BLaER1 (cell line): ENCODE measurements around the gene TNFRSF6B.
A peak's percentile ranks its signal among the peaks of the same experiment; 100 is the strongest.

Experiments
- H3K27ac ChIP-seq: shearing (Covaris generic); formaldehyde crosslinking; 2 replicates; pipeline ENCODE4 v1.8.1; 2022
- H3K27me3 ChIP-seq: shearing (Covaris generic); formaldehyde crosslinking; 2 replicates; pipeline ENCODE4 v1.8.1; 2022
- H3K36me3 ChIP-seq: shearing (Covaris generic); formaldehyde crosslinking; 2 replicates; pipeline ENCODE4 v1.8.1; 2022
- H3K4me1 ChIP-seq: shearing (Covaris generic); formaldehyde crosslinking; 2 replicates; pipeline ENCODE4 v1.8.1; 2022
- H3K4me2 ChIP-seq: shearing (Covaris generic); formaldehyde crosslinking; 2 replicates; pipeline ENCODE4 v1.8.1; 2022
- H3K4me3 ChIP-seq: shearing (Covaris generic); formaldehyde crosslinking; 2 replicates; pipeline ENCODE4 v1.8.1; 2022
- H3K9ac ChIP-seq: shearing (Covaris generic); formaldehyde crosslinking; 2 replicates; pipeline ENCODE4 v1.8.1; 2022
- H3K9me3 ChIP-seq: shearing (Covaris generic); formaldehyde crosslinking; 2 replicates; pipeline ENCODE4 v1.8.1; 2022
- H4K20me1 ChIP-seq: shearing (Covaris generic); formaldehyde crosslinking; 2 replicates; pipeline ENCODE4 v1.8.1; 2022
- Cebpa-rat ChIP-seq: shearing (Covaris generic); IDR thresholded peaks from 2 replicates; pipeline ENCODE4 v1.8.1; 2022

The TNFRSF6B gene

GRCh38 chr20:63672666-63673065 lies 23.8 kb upstream of the TNFRSF6B start:
- no peak overlapping the region for H3K4me3 ChIP-seq
- no peaks in the 10 kb centered on the region for H3K4me1 ChIP-seq
- no peak overlapping the region for H3K27ac ChIP-seq
- peaks cover 87% of the 10 kb centered on the region for H3K36me3 ChIP-seq
- no peak for TF ChIP-seq Cebpa-rat
- H4K20me1 ChIP-seq = no peaks in the 10 kb centered on the region
- no peaks in the 10 kb centered on the region for H3K27me3 ChIP-seq
- no peak overlapping the region for H3K9ac ChIP-seq
- no peak overlapping the region for H3K4me2 ChIP-seq
- no peaks in the 10 kb centered on the region for H3K9me3 ChIP-seq

GRCh38 chr20:63673951-63674350 lies 22.5 kb upstream of the TNFRSF6B start:
- TF ChIP-seq Cebpa-rat = no peak
- no peaks in the 10 kb centered on the region for H3K9me3 ChIP-seq
- H4K20me1 ChIP-seq = no peaks in the 10 kb centered on the region
- no peak overlapping the region for H3K27ac ChIP-seq
- no peaks in the 10 kb centered on the region for H3K4me1 ChIP-seq
- no peaks in the 10 kb centered on the region for H3K27me3 ChIP-seq
- H3K4me3 ChIP-seq = no peak overlapping the region
- H3K4me2 ChIP-seq = no peak overlapping the region
- H3K36me3 ChIP-seq = peaks cover 87% of the 10 kb centered on the region
- H3K9ac ChIP-seq = no peak overlapping the region

GRCh38 chr20:63675681-63676368 lies 20.6 kb upstream of the TNFRSF6B start:
- Histone ChIP-seq H3K27ac (no peak overlapping the region), H3K9ac (no peak overlapping the region), H3K4me3 (no peak overlapping the region), H3K4me2 (no peak overlapping the region), H3K9me3 (no peaks in the 10 kb centered on the region), H4K20me1 (no peaks in the 10 kb centered on the region; the same call in 1 of the 2 replicates), H3K4me1 (no peaks in the 10 kb centered on the region), H3K36me3 (peaks cover 97% of the 10 kb centered on the region), H3K27me3 (no peaks in the 10 kb centered on the region)
- TF ChIP-seq Cebpa-rat = no peak

- H3K4me3 ChIP-seq = no peak overlapping the region
- H3K27ac ChIP-seq = no peak overlapping the region
- no peaks in the 10 kb centered on the region for H3K4me1 ChIP-seq
- no peak overlapping the region for H3K9ac ChIP-seq
- no peaks in the 10 kb centered on the region for H3K9me3 ChIP-seq
- H4K20me1 ChIP-seq = no peaks in the 10 kb centered on the region; the same call in 1 of the 2 replicates
- no peaks in the 10 kb centered on the region for H3K27me3 ChIP-seq
- TF ChIP-seq Cebpa-rat = no peak
- H3K4me2 ChIP-seq = no peak overlapping the region
- H3K36me3 ChIP-seq = peaks cover 98% of the 10 kb centered on the region
Measured at GRCh38 chr20:63678071-63678470, 18.4 kb upstream of the TNFRSF6B start.

- H3K27ac ChIP-seq = no peak overlapping the region
- no peaks in the 10 kb centered on the region for H3K4me1 ChIP-seq
- H4K20me1 ChIP-seq = no peaks in the 10 kb centered on the region; the same call in 1 of the 2 replicates
- no peak overlapping the region for H3K4me3 ChIP-seq
- no peak overlapping the region for H3K4me2 ChIP-seq
- H3K36me3 ChIP-seq = peaks cover 96% of the 10 kb centered on the region
- no peak for TF ChIP-seq Cebpa-rat
- H3K9me3 ChIP-seq = no peaks in the 10 kb centered on the region
- no peak overlapping the region for H3K9ac ChIP-seq
- no peaks in the 10 kb centered on the region for H3K27me3 ChIP-seq
Measured at GRCh38 chr20:63678667-63679465, 17.6 kb upstream of the TNFRSF6B start.

- Histone ChIP-seq H3K9me3 (no peaks in the 10 kb centered on the region), H3K4me2 (no peak overlapping the region), H3K27ac (no peak overlapping the region), H3K4me3 (no peak overlapping the region), H4K20me1 (no peaks in the 10 kb centered on the region; the same call in 1 of the 2 replicates), H3K36me3 (peaks cover 86% of the 10 kb centered on the region), H3K4me1 (no peaks in the 10 kb centered on the region), H3K27me3 (no peaks in the 10 kb centered on the region), H3K9ac (no peak overlapping the region)
- TF ChIP-seq Cebpa-rat = no peak
Measured at GRCh38 chr20:63679799-63680305, 16.6 kb upstream of the TNFRSF6B start.

GRCh38 chr20:63680427-63680826 lies 16.0 kb upstream of the TNFRSF6B start:
- Histone ChIP-seq H3K36me3 (peaks cover 80% of the 10 kb centered on the region), H3K9ac (no peak overlapping the region)

GRCh38 chr20:63680857-63681608 lies 15.4 kb upstream of the TNFRSF6B start:
- no peak overlapping the region for H3K4me2 ChIP-seq
- H3K27ac ChIP-seq = 0 out of 2 replicates have a peak overlapping the region, but pooled peaks have one; percentile 6
- H3K27me3 ChIP-seq = no peaks in the 10 kb centered on the region
- no peak overlapping the region for H3K9ac ChIP-seq
- H3K9me3 ChIP-seq = no peaks in the 10 kb centered on the region
- no peak for TF ChIP-seq Cebpa-rat
- H3K4me1 ChIP-seq = peaks cover 1% of the 10 kb centered on the region; the same call in 1 of the 2 replicates
- no peak overlapping the region for H3K4me3 ChIP-seq
- peaks cover 74% of the 10 kb centered on the region for H3K36me3 ChIP-seq
- H4K20me1 ChIP-seq = no peaks in the 10 kb centered on the region; the same call in 1 of the 2 replicates

More at GRCh38 chr20:63680427-63680826, 16.0 kb upstream of the TNFRSF6B start:
- H4K20me1 ChIP-seq = no peaks in the 10 kb centered on the region; the same call in 1 of the 2 replicates
- no peak overlapping the region for H3K4me2 ChIP-seq
- no peak overlapping the region for H3K27ac ChIP-seq
- no peaks in the 10 kb centered on the region for H3K27me3 ChIP-seq
- TF ChIP-seq Cebpa-rat = no peak
- no peaks in the 10 kb centered on the region for H3K4me1 ChIP-seq
- H3K4me3 ChIP-seq = no peak overlapping the region
- H3K9me3 ChIP-seq = no peaks in the 10 kb centered on the region

- no peak overlapping the region for H3K4me2 ChIP-seq
- H3K9ac ChIP-seq = no peak overlapping the region
- no peak for TF ChIP-seq Cebpa-rat
- H3K27me3 ChIP-seq = no peaks in the 10 kb centered on the region
- no peak overlapping the region for H3K4me3 ChIP-seq
- 0 out of 2 replicates have a peak overlapping the region, but pooled peaks have one; percentile 6 for H3K27ac ChIP-seq
- H4K20me1 ChIP-seq = no peaks in the 10 kb centered on the region; the same call in 1 of the 2 replicates
- peaks cover 8% of the 10 kb centered on the region for H3K4me1 ChIP-seq
- H3K36me3 ChIP-seq = peaks cover 69% of the 10 kb centered on the region
- no peaks in the 10 kb centered on the region for H3K9me3 ChIP-seq
Measured at GRCh38 chr20:63681609-63682142, 14.8 kb upstream of the TNFRSF6B start.
